Measurements from ENCODE around the gene PTPRG. TPM values are rescaled to one million over a fixed set of nuclear protein-coding genes. Genes with fewer than 3 reads are reported as not detected.
A peak's percentile ranks its signal among the peaks of the same experiment; 100 is the strongest.

The PTPRG gene
- total RNA-seq, 2 donors from 2014 or later = 0.31 to 1.3 TPM

- no peaks in the 10 kb centered on the region for H3K4me1 Mint-ChIP-seq (ENCODE audit: low read depth)
- no peak overlapping the region for H3K27ac Mint-ChIP-seq
- no peaks in the 10 kb centered on the region for H3K9me3 Mint-ChIP-seq
- no peaks in the 10 kb centered on the region for H3K36me3 Mint-ChIP-seq (ENCODE audit: insufficient read depth in 2 of 2)
- ATAC-seq (replicated peaks in 1 of 2) (no peak), DNase-seq (no peak)
- H3K27me3 Mint-ChIP-seq (ENCODE audit: low read depth) = no peaks in the 10 kb centered on the region
- H3K4me3 Mint-ChIP-seq = no peak overlapping the region
Observed at GRCh38 chr3:61796088-61796680, 234.8 kb downstream of the PTPRG start.

- Mint-ChIP-seq H3K9me3 (no peaks in the 10 kb centered on the region), H3K4me1 (ENCODE audit: low read depth) (no peaks in the 10 kb centered on the region), H3K27me3 (ENCODE audit: low read depth) (no peaks in the 10 kb centered on the region), H3K36me3 (ENCODE audit: insufficient read depth in 2 of 2) (no peaks in the 10 kb centered on the region), H3K27ac (no peak overlapping the region), H3K4me3 (no peak overlapping the region)
- ATAC-seq (replicated peaks in 1 of 2) = no peak
- no peak for DNase-seq
Observed at GRCh38 chr3:61796911-61797310, 235.5 kb downstream of the PTPRG start.

GRCh38 chr3:61802772-61803171 lies 241.4 kb downstream of the PTPRG start:
- H3K9me3 Mint-ChIP-seq = no peaks in the 10 kb centered on the region
- no peak for DNase-seq
- no peaks in the 10 kb centered on the region for H3K36me3 Mint-ChIP-seq (ENCODE audit: insufficient read depth in 2 of 2)
- H3K27me3 Mint-ChIP-seq (ENCODE audit: low read depth) = no peaks in the 10 kb centered on the region
- no peaks in the 10 kb centered on the region for H3K4me1 Mint-ChIP-seq (ENCODE audit: low read depth)
- ATAC-seq (replicated peaks in 1 of 2) = no peak
- H3K27ac Mint-ChIP-seq = no peak overlapping the region
- no peak overlapping the region for H3K4me3 Mint-ChIP-seq

GRCh38 chr3:61803983-61804382 lies 242.6 kb downstream of the PTPRG start:
- Mint-ChIP-seq H3K27ac (no peak overlapping the region), H3K36me3 (ENCODE audit: insufficient read depth in 2 of 2) (no peaks in the 10 kb centered on the region), H3K4me3 (no peak overlapping the region), H3K9me3 (no peaks in the 10 kb centered on the region), H3K27me3 (ENCODE audit: low read depth) (no peaks in the 10 kb centered on the region), H3K4me1 (ENCODE audit: low read depth) (no peaks in the 10 kb centered on the region)
- DNase-seq = no peak
- ATAC-seq (replicated peaks in 1 of 2) = no peak

DNA sequence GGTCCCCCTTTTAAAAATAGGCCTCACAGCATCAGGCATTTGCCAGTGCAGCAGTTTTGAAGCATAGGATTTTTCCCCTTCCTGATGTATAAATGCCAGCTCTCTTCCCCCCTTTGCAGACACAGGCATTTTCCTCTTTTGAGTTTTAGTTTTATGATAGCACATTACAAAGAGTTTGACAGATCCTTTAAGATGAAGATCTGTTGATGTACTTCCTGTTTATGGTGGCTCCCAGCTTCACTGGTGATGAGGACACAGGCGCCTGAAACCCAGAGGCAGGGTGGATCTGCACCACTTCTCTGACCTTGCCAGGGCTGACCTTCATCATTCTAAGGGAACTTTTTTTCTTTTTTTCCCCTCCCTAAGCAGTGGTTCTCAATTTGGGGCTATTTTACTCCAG lies 243.4 kb downstream of the PTPRG start:
- no peak for DNase-seq
- Mint-ChIP-seq H3K27me3 (ENCODE audit: low read depth) (no peaks in the 10 kb centered on the region), H3K27ac (no peak overlapping the region), H3K4me1 (ENCODE audit: low read depth) (no peaks in the 10 kb centered on the region), H3K4me3 (no peak overlapping the region), H3K9me3 (no peaks in the 10 kb centered on the region), H3K36me3 (ENCODE audit: insufficient read depth in 2 of 2) (no peaks in the 10 kb centered on the region)
- ATAC-seq (replicated peaks in 1 of 2) = no peak

DNA sequence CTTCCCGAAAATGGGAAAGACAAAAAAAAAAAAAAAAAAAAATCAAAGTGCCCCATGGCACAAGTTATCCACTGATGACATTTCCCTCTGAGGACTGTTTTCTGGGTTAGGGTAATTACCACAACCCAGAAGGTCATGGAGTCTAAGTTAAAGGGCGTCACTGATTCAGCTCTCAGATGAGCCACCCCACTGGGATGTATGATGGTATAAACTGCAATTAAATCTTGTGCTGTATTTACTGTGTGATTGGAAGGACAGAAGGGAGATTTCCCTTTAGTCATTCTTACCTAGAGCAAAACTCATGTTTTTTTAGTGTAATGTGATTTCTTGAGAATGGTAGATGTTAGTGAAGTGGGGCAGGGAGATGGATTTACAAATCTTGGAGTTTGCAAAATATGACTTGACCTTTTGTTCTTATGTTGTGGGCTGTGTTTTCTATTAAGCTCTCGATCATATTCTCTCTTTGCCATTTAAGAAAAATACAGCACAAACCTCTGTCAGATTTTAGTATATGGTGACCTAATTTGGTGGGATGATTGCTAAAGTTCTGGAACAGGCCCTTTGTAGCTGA lies 244.2 kb downstream of the PTPRG start:
- ATAC-seq (replicated peaks in 1 of 2) (peak in 1 of 2 donors; percentile 51), DNase-seq (no peak)
- H3K27ac Mint-ChIP-seq = no peak overlapping the region
- no peaks in the 10 kb centered on the region for H3K27me3 Mint-ChIP-seq (ENCODE audit: low read depth)
- H3K9me3 Mint-ChIP-seq = no peaks in the 10 kb centered on the region
- no peaks in the 10 kb centered on the region for H3K4me1 Mint-ChIP-seq (ENCODE audit: low read depth)
- no peaks in the 10 kb centered on the region for H3K36me3 Mint-ChIP-seq (ENCODE audit: insufficient read depth in 2 of 2)
- H3K4me3 Mint-ChIP-seq = no peak overlapping the region

- Mint-ChIP-seq H3K9me3 (no peaks in the 10 kb centered on the region), H3K27me3 (ENCODE audit: low read depth) (no peaks in the 10 kb centered on the region), H3K36me3 (ENCODE audit: insufficient read depth in 2 of 2) (no peaks in the 10 kb centered on the region), H3K4me3 (no peak overlapping the region), H3K27ac (no peak overlapping the region), H3K4me1 (ENCODE audit: low read depth) (no peaks in the 10 kb centered on the region)
- no peak for ATAC-seq (replicated peaks in 1 of 2)
- no peak for DNase-seq
Observed at GRCh38 chr3:61806810-61807209, 245.4 kb downstream of the PTPRG start.

DNA sequence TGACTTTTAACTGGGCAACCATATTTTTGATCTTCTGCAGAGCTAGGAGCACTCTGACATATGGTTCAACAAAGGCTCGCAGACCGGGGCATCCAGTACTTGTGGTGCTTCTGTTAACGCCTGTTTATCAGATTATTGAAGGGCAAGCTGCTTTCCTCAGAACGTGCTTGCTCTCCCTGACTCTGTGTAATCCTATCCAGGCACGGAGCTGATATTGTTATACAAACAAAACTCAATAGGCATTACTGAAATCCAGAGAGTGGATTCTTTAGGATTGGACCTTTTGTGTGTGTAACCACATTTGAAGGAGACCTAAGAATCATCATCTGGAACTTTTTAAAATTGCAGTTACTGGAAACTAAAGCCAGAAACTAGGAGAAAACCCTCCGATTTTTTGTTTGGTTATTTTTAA lies 246.5 kb downstream of the PTPRG start:
- Mint-ChIP-seq H3K36me3 (ENCODE audit: insufficient read depth in 2 of 2) (no peaks in the 10 kb centered on the region), H3K4me1 (ENCODE audit: low read depth) (no peaks in the 10 kb centered on the region), H3K27me3 (ENCODE audit: low read depth) (no peaks in the 10 kb centered on the region), H3K9me3 (no peaks in the 10 kb centered on the region), H3K27ac (no peak overlapping the region), H3K4me3 (no peak overlapping the region)
- ATAC-seq (replicated peaks in 1 of 2) = no peak
- DNase-seq = no peak

DNA sequence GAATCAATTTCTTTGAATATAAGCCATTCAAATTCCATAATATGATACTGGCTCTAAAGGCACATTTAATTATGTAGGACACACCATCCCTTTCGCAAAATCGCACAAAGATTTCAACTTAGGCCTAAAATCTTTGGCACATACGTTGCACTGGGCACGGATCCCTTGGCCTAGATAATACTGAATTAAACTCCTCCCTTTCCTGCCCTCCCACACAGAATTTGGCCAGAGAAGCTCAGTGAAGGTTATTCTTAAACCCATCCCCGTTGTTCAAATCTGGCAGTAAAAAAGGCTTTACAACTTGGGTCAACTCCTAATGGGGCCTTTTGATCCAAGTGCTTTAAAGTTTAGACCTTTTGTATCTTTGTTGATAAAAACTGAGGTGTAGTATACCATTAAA lies 247.2 kb downstream of the PTPRG start:
- Mint-ChIP-seq H3K9me3 (no peaks in the 10 kb centered on the region), H3K36me3 (ENCODE audit: insufficient read depth in 2 of 2) (no peaks in the 10 kb centered on the region), H3K4me1 (ENCODE audit: low read depth) (no peaks in the 10 kb centered on the region), H3K4me3 (no peak overlapping the region), H3K27me3 (ENCODE audit: low read depth) (no peaks in the 10 kb centered on the region), H3K27ac (no peak overlapping the region)
- ATAC-seq (replicated peaks in 1 of 2) (no peak), DNase-seq (no peak)

DNA sequence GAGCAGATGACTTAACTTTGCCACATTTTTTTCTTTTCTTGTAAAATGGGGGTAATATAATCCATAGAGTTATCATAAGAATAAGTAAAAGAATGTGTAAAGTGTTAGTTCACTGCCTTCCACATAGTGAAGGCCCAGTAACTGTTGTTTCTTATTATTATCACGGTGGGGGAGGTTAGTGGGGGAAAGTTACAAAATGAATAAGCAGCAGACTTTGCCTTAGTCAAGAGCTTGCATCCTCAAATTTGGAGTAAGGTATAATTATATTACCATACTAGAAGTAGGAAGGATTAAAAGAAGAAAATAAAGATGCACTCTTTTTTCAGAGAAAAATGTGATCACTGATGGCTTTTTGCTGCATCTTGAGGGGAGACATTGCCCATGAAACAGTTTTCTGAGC lies 247.6 kb downstream of the PTPRG start:
- ATAC-seq (replicated peaks in 1 of 2) (no peak), DNase-seq (no peak)
- Mint-ChIP-seq H3K36me3 (ENCODE audit: insufficient read depth in 2 of 2) (no peaks in the 10 kb centered on the region), H3K9me3 (no peaks in the 10 kb centered on the region), H3K27me3 (ENCODE audit: low read depth) (no peaks in the 10 kb centered on the region), H3K4me1 (ENCODE audit: low read depth) (no peaks in the 10 kb centered on the region), H3K27ac (no peak overlapping the region), H3K4me3 (no peak overlapping the region)

DNA sequence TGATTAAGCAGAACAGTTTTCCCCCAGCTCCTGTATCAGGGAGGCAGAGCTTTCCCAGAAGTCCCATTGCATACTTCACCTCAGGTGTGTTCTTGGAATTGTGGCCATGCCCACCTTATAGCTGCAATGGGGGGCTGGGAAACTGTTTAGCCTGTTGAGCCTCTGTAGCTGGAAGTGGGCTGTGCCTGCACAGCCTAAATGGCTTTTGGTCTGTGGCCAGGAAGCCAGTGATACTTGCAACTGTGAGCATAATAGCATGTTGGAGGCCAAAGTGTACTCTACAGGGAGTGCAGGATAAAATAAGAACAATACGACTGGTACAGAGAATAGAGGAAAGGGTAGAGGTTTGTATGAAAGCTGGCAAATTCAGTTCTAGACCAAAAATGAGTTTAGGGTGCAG lies 248.5 kb downstream of the PTPRG start:
- Mint-ChIP-seq H3K36me3 (ENCODE audit: insufficient read depth in 2 of 2) (no peaks in the 10 kb centered on the region), H3K4me1 (ENCODE audit: low read depth) (no peaks in the 10 kb centered on the region), H3K4me3 (no peak overlapping the region), H3K9me3 (no peaks in the 10 kb centered on the region), H3K27me3 (ENCODE audit: low read depth) (no peaks in the 10 kb centered on the region), H3K27ac (no peak overlapping the region)
- no peak for DNase-seq
- ATAC-seq (replicated peaks in 1 of 2) = no peak

DNA sequence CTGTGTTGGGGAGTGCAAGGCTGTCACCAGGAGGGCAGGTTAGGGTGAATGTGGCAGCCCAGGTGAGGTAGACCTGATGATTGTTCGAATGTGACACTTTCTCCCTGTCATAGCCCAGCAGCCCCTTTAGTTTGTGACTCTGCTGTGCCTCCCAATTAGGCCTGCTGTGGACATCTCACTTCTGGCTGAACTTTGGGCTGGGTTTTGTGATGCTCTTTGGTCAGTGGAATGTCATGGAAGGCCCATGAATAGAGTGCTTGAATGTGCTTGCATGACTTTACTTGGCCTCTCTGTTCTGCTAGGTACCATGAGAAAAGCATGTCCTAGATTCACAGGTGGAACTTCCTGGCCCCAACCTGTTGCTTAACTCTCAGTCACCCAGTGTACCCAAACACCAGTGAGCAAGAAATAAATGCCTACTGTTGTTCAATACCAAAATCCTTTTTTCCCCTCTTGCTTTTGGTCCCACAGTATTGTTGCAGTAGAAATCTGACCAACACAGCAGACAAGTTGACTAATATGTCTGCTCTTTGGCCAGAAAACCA lies 249.7 kb downstream of the PTPRG start:
- Mint-ChIP-seq H3K27me3 (ENCODE audit: low read depth) (no peaks in the 10 kb centered on the region), H3K36me3 (ENCODE audit: insufficient read depth in 2 of 2) (no peaks in the 10 kb centered on the region), H3K27ac (no peak overlapping the region), H3K4me3 (no peak overlapping the region), H3K9me3 (no peaks in the 10 kb centered on the region), H3K4me1 (ENCODE audit: low read depth) (no peaks in the 10 kb centered on the region)
- ATAC-seq (replicated peaks in 1 of 2) (no peak), DNase-seq (no peak)

- Mint-ChIP-seq H3K9me3 (no peaks in the 10 kb centered on the region), H3K27me3 (ENCODE audit: low read depth) (no peaks in the 10 kb centered on the region), H3K4me3 (no peak overlapping the region), H3K27ac (no peak overlapping the region), H3K36me3 (ENCODE audit: insufficient read depth in 2 of 2) (no peaks in the 10 kb centered on the region), H3K4me1 (ENCODE audit: low read depth) (no peaks in the 10 kb centered on the region)
- ATAC-seq (replicated peaks in 1 of 2) (no peak), DNase-seq (no peak)
Observed at GRCh38 chr3:61811652-61812051, 250.3 kb downstream of the PTPRG start.

GRCh38 chr3:61812085-61812484 lies 250.7 kb downstream of the PTPRG start:
- Mint-ChIP-seq H3K27ac (no peak overlapping the region), H3K36me3 (ENCODE audit: insufficient read depth in 2 of 2) (no peaks in the 10 kb centered on the region), H3K4me1 (ENCODE audit: low read depth) (no peaks in the 10 kb centered on the region), H3K27me3 (ENCODE audit: low read depth) (no peaks in the 10 kb centered on the region), H3K9me3 (no peaks in the 10 kb centered on the region), H3K4me3 (no peak overlapping the region)
- DNase-seq = no peak
- ATAC-seq (replicated peaks in 1 of 2) = no peak

Measured in activated T-cell treated with anti-CD3 and anti-CD28 coated beads, Interleukin-2, amount 50 U/mL, for 72 hours (primary cell).